HepG2 (cell line): ENCODE measurements around the gene PLAGL2. TPM values are rescaled to one million over a fixed set of nuclear protein-coding genes. Genes with fewer than 3 reads are reported as not detected.
A peak's percentile ranks its signal among the peaks of the same experiment; 100 is the strongest.

Experiments used
- ATF6 ChIP-seq: sonication (generic); formaldehyde crosslinking; conservative IDR thresholded peaks from 2 replicates; pipeline ENCODE4 v1.4.0; 2020; ENCODE audit warnings: missing genetic modification reagents
- ATRX ChIP-seq: sonication (generic); formaldehyde crosslinking; IDR thresholded peaks from 2 replicates; pipeline ENCODE4 v1.4.0; 2020; ENCODE audit warnings: missing genetic modification reagents, borderline replicate concordance
- NCOA5 ChIP-seq: sonication (generic); formaldehyde crosslinking; IDR thresholded peaks from 2 replicates; pipeline ENCODE4 v1.4.0; 2020; ENCODE audit warnings: missing genetic modification reagents
- TOE1 ChIP-seq: sonication (generic); formaldehyde crosslinking; IDR thresholded peaks from 2 replicates; pipeline ENCODE4 v1.4.0; 2020; ENCODE audit warnings: mild to moderate bottlenecking, missing genetic modification reagents
- ZBTB14 ChIP-seq: sonication (generic); formaldehyde crosslinking; IDR thresholded peaks from 2 replicates; pipeline ENCODE4 v1.4.0; 2020; ENCODE audit warnings: missing genetic modification reagents
- ZBTB42 ChIP-seq: sonication (generic); formaldehyde crosslinking; IDR thresholded peaks from 2 replicates; pipeline ENCODE4 v1.5.0; 2020; ENCODE audit warnings: mild to moderate bottlenecking, missing genetic modification reagents
- ZFAT ChIP-seq: sonication (generic); formaldehyde crosslinking; conservative IDR thresholded peaks from 2 replicates; pipeline ENCODE4 v1.8.1; 2023; ENCODE audit warnings: missing genetic modification reagents, inconsistent platforms
- ZNF780A ChIP-seq: sonication (generic); formaldehyde crosslinking; IDR thresholded peaks from 2 replicates; pipeline ENCODE4 v1.8.0; 2022; ENCODE audit warnings: mild to moderate bottlenecking, missing genetic modification reagents, moderate library complexity
- polyA plus RNA-seq, 8 experiments: library from polyadenylated mRNA; depleted of rRNA in 3 of 8; stranded (reverse) in 7 of 8; unstranded in 1 of 8; fragments of >200 nt; fragmentation: Illumina TruSeq in 4 of 8; extraction: Trizol in 4 of 8; gene quantifications; 2 replicates each; pipeline versions ENCODE4 v1.2.1 to v1.2.3, GENCODE V29; 2011 to 2016; ENCODE audit warnings: low read depth in 4 of 8, missing spikeins in 1 of 8, mixed read lengths in 1 of 8; ENCODE audit not compliant: insufficient read depth in 1 of 8
- total RNA-seq, 5 experiments: library from RNA; depleted of rRNA; stranded (reverse); fragments of >200 nt; fragmentation: Illumina TruSeq; extraction: Trizol; gene quantifications; 2 replicates each; pipeline ENCODE4 v1.2.3, GENCODE V29; 2016; ENCODE audit warnings: low read depth in 1 of 5
- TF ChIP-seq, protein P1 (sequence below): sonication (generic); formaldehyde crosslinking; IDR thresholded peaks from 2 replicates; pipeline ENCODE4 v1.4.0; 2020; ENCODE audit warnings: missing genetic modification reagents, borderline replicate concordance
- TF ChIP-seq, protein P2 (sequence below): sonication (generic); formaldehyde crosslinking; IDR thresholded peaks from 2 replicates; pipeline ENCODE4 v1.4.0; 2020; ENCODE audit warnings: mild to moderate bottlenecking, missing genetic modification reagents
- TF ChIP-seq, protein P3 (sequence below), 2 experiments: sonication (generic) in 1 of 2; formaldehyde crosslinking in 1 of 2; IDR thresholded peaks; 2 replicates each; pipeline versions ENCODE4 v1.6.1 to v1.9.0; 2014 to 2022; ENCODE audit warnings: antibody characterized with exemption in 1 of 2, borderline replicate concordance in 1 of 2, inconsistent platforms in 1 of 2, low read depth in 1 of 2, missing genetic modification reagents in 1 of 2

PLAGL2 gene
- total and polyA plus RNA-seq, 2 of the 13 experiments (the other 11 are each of a cell fraction or from before 2014, with no cell fraction given) = 15.2 to 15.3 TPM

DNA sequence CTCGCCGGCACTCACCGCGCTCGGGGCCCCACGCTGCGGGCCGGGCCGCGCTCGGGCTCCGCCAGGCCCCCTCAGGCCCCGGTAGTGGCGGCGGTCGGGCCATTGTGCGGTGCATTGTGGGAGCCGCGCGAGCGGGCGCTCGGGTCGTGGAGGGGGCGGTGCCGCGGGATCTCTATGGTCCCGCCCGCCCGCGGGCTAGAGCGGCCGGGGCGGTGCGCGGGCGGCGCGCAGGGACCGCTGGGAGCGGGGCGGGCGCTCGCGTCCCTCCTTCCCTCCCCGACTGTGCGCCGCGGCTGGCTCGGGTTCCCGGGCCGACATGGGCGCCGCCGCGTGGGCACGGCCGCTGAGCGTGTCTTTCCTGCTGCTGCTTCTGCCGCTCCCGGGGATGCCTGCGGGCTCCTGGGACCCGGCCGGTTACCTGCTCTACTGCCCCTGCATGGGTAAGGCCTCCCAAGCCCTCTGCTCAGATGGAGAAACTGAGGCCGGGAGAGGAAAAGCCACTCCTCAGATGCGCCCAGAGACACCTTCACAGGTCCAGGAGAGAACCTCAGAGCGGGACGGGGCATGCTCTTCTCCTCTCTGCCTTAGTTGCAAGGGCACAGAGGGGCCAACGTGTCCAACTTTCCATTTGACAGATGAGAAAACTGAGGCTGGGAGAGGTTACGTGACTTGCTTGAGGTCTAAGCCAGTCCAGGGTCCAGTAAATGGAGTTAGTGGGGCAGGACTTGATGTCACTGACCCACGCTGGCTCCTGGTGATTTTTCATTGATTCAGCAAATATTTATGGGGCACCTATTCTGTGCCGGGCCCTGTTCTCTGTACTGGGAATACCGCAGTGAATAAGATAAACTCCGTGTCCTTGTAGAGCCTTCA, at the start of gene PLAGL2, which contains the start of gene POFUT1 (continued):
- TF ChIP-seq, protein P1, sequence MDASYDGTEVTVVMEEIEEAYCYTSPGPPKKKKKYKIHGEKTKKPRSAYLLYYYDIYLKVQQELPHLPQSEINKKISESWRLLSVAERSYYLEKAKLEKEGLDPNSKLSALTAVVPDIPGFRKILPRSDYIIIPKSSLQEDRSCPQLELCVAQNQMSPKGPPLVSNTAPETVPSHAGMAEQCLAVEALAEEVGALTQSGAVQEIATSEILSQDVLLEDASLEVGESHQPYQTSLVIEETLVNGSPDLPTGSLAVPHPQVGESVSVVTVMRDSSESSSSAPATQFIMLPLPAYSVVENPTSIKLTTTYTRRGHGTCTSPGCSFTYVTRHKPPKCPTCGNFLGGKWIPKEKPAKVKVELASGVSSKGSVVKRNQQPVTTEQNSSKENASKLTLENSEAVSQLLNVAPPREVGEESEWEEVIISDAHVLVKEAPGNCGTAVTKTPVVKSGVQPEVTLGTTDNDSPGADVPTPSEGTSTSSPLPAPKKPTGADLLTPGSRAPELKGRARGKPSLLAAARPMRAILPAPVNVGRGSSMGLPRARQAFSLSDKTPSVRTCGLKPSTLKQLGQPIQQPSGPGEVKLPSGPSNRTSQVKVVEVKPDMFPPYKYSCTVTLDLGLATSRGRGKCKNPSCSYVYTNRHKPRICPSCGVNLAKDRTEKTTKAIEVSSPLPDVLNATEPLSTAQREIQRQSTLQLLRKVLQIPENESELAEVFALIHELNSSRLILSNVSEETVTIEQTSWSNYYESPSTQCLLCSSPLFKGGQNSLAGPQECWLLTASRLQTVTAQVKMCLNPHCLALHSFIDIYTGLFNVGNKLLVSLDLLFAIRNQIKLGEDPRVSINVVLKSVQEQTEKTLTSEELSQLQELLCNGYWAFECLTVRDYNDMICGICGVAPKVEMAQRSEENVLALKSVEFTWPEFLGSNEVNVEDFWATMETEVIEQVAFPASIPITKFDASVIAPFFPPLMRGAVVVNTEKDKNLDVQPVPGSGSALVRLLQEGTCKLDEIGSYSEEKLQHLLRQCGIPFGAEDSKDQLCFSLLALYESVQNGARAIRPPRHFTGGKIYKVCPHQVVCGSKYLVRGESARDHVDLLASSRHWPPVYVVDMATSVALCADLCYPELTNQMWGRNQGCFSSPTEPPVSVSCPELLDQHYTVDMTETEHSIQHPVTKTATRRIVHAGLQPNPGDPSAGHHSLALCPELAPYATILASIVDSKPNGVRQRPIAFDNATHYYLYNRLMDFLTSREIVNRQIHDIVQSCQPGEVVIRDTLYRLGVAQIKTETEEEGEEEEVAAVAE (CRISPR knock-in tag) = peak; percentile 62; the same call in 1 of the 2 replicates
- TF ChIP-seq ZFAT (CRISPR knock-in tag) (peak; percentile 92), ZBTB14 (CRISPR knock-in tag) (peak; percentile 76), TOE1 (0 out of 2 replicates have a peak, but pooled peaks have one; percentile 48), ZBTB42 (CRISPR knock-in tag) (no peak), ATF6 (CRISPR knock-in tag) (0 out of 2 replicates have a peak, but pooled peaks have one; percentile 55), NCOA5 (CRISPR knock-in tag) (0 out of 2 replicates have a peak, but pooled peaks have one; percentile 38), ZNF780A (CRISPR knock-in tag) (no peak), ATRX (no peak; the same call in 1 of the 2 replicates)
- TF ChIP-seq, protein P2, sequence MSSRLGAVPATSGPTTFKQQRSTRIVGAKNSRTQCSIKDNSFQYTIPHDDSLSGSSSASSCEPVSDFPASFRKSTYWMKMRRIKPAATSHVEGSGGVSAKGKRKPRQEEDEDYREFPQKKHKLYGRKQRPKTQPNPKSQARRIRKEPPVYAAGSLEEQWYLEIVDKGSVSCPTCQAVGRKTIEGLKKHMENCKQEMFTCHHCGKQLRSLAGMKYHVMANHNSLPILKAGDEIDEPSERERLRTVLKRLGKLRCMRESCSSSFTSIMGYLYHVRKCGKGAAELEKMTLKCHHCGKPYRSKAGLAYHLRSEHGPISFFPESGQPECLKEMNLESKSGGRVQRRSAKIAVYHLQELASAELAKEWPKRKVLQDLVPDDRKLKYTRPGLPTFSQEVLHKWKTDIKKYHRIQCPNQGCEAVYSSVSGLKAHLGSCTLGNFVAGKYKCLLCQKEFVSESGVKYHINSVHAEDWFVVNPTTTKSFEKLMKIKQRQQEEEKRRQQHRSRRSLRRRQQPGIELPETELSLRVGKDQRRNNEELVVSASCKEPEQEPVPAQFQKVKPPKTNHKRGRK (CRISPR knock-in tag) = no peak
- TF ChIP-seq, protein P3, sequence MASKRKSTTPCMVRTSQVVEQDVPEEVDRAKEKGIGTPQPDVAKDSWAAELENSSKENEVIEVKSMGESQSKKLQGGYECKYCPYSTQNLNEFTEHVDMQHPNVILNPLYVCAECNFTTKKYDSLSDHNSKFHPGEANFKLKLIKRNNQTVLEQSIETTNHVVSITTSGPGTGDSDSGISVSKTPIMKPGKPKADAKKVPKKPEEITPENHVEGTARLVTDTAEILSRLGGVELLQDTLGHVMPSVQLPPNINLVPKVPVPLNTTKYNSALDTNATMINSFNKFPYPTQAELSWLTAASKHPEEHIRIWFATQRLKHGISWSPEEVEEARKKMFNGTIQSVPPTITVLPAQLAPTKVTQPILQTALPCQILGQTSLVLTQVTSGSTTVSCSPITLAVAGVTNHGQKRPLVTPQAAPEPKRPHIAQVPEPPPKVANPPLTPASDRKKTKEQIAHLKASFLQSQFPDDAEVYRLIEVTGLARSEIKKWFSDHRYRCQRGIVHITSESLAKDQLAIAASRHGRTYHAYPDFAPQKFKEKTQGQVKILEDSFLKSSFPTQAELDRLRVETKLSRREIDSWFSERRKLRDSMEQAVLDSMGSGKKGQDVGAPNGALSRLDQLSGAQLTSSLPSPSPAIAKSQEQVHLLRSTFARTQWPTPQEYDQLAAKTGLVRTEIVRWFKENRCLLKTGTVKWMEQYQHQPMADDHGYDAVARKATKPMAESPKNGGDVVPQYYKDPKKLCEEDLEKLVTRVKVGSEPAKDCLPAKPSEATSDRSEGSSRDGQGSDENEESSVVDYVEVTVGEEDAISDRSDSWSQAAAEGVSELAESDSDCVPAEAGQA (IDR thresholded peaks at IDR 0.05; ENCODE audit: low read depth) = no peak; the same call in 1 of the 2 replicates
- TF ChIP-seq, protein P3 (CRISPR knock-in tag; IDR thresholded peaks at IDR 0.05; ENCODE audit: borderline replicate concordance) = peak; percentile 97; the same call in 1 of the 2 replicates
